Activated naive CD8-positive, alpha-beta T cell treated with anti-CD3 and anti-CD28 coated beads, Interleukin-2, amount 50 U/mL, for 16 hours (primary cell): Measurements from ENCODE around the gene IMP3.
"Not testable (repeated sequence)": the region's sequence is repeated elsewhere in the genome, so short reads cannot be mapped to it uniquely, and the experiment has no call there.

Source experiments
- DNase-seq: peaks from one replicate; pipeline ENCODE4 v3.0.0-alpha.2; 2020; ENCODE audit warnings: low read depth, low spot score

The IMP3 gene, protein sequence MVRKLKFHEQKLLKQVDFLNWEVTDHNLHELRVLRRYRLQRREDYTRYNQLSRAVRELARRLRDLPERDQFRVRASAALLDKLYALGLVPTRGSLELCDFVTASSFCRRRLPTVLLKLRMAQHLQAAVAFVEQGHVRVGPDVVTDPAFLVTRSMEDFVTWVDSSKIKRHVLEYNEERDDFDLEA

DNA sequence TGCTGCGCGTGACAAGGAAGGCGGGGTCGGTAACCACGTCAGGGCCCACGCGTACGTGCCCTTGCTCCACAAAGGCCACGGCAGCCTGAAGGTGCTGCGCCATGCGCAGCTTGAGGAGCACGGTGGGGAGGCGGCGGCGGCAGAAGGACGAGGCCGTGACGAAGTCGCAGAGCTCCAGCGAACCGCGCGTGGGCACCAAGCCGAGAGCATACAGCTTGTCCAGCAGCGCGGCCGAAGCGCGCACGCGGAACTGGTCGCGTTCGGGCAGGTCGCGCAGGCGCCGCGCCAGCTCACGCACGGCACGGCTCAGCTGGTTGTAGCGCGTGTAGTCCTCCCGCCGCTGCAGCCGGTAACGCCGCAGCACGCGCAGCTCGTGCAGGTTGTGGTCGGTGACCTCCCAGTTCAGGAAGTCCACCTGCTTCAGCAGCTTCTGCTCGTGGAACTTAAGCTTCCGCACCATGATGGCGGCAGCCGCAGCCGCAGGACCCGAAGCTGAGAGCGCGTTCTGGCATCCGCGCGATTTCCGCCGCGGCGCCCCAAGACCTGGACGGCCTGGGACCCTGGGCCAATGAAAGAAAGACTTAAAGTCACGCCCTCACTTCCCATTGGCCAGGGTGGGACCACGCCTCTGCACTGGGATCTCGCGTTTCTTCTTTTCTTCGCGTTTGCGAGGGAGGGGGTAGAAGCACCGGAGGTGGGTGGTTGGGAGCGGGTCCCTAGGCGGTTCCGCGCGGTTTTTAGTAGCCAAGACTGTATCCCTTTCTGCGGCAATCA, at the start of gene IMP3:
IMP3 (minus strand) TSS at position 516 of the 774 bp plus-strand sequence; CDS start at position 460, 56 bp downstream.
- peak; percentile 90 for DNase-seq

DNA sequence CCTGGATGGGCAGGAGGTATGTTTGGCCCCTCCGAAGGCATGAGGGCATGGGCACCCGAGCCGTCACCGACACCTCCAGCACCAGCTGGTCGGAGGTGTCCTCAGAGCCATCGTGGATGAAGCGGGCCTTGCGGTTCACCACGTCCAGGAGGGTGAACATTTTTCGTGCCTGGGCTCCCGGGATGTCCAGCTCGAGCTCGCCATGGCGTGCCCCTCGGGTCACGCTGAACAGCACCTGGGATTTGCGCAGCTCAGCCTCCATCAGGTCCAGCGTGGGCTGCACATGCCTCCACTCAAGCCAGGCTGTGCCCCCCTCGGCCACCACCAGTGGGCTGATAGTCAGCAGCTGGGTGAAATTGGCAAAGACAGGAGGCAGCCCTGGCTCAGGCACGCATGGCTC, 49.4 kb upstream of the IMP3 start:
- DNase-seq: not testable (repeated sequence)

DNA sequence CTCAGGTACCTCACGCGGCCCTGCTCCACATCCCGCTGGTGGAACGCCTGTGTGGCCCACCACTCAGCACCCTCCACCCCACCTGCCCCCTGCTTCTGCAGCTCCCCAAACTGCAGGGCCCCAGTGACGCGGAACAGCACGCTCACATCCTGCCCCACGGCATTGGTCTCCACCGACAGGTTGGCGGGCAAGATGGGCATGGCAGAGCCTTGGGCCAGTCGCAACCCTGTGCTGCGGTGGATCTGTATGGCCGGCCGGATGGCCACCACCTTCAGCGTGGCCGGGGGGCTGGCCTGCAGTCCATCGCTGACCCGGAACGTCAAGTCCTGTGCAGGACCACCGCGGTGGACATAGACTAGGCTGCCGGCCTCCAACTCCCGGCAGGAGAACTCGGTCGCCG, 48.8 kb upstream of the IMP3 start:
- DNase-seq: no peak

DNA sequence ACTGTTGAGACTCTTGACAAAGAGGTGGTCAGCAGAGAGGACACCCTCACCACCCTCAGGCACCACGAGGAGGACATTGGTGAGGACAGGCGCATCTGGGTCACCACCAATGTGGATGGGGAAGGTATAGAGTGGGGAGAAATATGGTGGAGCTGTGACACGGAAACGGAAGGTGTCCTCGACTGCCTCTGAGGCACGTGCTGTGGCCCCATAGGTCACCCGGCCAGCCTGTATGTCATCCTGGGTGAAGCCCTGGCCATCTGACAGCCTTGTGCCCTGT, 48.2 kb upstream of the IMP3 start:
- DNase-seq: no peak

DNA sequence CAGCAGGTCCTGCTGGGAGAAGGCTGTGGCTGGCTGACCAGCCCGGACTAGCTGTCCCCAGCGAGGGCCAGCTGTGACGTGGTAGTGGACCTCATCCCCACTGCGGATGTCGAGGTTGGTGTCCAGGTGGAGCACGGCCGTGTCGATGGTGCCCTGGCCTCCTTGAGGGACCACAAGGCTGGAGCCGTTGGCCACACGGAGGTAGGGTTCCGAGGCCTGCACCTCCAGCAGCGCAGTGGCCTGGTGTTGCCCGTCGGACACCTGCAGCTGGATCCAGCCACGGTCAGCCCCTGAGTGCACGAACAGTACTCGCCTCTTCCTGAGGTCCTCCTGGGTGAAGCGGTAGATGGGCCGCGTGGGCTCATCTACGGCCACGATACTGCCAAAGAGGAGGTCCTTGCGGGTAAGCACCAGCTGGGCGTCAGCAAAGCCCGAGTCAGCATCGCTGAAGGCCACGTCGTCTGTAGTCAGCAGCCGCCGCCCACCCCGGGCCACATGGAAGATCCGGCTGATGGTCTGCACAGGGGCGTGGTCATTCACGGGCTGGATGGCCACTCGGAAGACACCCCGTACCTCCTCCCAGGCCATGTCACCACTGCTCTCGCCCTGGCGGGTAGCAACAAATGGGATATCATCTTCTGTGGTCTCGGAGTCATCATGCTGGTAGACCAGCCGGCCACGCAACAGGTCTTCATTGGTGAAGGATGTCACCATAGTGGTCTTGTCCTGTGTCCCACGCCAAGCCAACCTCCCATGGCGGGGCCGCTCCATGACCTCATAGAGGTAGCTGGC, 47.7 kb upstream of the IMP3 start:
- no peak for DNase-seq

DNA sequence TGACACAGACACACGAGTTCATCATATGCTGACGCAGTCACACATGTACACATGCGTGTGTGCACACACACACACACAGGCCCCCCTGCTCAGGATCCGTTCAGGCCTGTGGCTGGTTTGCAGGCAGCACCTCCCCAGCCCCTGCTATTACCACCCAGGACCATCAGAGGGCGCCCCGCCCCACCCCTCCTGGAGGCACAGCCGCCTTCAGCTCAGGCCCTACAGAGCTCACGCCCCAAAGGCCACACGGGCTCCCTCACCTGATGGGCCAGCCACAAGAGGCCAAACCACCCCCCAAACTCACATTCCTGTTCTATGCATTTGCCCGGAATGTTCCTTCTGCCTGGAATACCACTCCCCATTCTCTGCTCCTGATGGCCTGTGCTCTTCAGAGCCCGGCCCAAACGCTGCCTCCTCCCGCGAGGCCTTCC, 46.2 kb upstream of the IMP3 start:
- DNase-seq: peak; percentile 63

DNA sequence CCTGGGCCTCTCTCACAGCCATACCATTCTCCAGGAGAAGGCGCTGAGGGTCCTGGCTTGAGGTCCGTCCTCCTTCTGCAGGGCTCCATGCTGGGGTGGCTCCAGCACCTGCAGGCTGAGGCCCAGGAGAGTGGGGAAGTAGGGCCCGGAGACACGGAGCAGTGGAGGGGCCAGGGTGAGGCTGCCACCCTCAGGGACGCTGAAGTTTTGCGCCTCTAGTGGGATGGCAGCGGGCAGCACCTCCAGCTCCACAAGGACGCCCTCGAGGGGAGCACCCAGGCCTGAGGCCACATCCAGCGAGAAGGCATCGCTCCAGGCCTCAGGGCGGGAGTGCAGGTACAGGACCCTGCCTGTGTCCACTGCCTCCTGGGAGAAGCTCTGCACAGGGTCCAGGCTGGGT, 45.2 kb upstream of the IMP3 start:
- no peak for DNase-seq

DNA sequence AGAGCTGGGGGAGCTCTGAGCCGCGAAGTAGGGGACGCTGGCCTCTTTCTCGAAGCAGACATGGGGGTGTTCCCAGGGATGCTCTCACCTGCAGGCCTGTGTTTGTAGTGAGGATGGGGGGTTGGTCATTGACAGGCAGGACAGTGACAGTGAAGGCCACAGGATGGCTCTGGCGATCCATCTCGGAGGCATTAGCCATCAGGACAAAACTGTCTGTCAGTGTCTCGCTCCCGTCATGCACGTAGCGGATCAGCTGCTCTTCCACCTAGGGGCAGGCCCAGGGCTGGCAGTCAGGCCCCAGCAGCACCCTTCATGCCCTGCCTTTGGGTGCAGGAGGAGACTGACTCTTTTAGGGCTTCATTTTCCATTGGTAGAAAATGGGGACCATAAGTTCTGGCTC, 44.6 kb upstream of the IMP3 start:
- DNase-seq: no peak

DNA sequence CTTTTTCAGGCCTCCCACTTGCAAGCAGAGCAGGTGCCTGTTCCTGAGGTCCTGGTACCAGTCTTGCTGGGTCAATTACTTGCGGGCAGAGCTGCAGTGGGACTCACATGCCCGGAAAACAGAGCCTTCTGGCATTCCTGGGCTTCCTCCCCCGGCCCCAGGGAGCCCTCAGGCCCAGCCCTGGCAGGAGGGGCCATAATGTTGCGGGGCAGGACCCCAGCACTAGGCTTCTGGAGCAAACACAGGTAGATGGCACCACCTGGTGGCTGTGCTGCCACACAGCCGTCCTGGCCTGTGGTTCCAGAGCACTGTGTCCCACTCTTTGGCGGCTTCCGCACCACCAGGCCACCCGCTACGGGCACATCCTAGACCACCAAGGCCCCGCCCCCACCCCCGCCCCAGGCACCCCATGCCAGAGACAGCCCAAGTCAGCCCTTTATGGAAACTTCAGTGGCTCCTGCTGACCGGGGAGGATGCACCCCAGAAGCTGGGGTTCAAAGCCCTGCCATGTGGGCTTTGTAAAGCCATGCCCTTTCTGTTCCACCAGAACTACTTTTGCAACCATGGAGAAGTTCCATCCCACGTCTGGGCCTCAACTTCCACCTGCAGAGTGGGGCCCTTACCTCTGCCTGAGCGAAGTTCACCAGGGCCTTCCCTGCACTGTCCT, 43.8 kb upstream of the IMP3 start:
- DNase-seq: peak; percentile 48

DNA sequence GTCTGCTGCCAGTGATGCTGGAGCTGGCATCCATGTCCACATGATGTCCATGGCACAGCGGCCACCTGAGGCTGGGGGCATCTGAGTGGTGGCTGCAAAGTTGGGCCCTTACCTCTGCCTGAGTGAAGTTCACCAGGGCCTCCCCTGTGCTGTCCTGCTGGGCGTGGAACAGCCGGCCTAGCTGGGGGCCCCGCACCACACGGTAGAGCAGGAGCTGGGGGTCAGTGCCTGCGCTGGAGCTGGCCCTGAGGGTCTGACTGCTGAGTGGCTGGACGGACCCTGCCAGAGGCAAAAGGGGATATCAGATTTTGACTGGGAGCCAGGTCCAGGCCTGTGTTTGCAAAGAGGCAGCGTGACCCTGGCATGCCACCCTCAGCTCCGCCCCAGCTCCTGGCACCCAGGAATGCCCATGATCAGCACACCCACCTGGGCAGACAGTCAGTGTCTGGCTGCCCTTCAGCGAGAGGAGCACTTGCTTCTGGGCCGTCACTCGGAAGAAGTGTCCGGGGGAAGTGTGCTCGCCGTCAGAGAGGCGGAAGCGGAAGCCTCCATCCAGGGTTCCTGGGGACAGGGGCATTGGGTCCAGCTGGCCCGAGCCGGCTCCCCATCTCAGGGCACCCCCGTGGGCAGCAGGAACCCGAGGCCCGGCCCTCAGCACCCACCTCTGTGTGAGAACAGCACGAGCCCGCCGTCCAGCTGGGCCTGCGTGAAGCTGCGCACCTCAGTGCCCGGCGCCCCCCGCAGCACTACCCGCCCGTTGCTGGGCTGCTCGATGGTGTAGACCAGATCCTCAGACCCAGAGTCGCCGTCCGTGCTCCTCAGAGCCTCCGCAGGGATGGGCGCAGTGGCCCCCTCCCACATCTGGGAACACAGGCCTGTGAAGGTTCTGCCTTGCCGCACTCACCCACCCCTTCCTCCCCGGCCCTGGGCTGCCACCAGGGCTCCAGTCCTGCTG, 42.4 kb upstream of the IMP3 start:
- no peak for DNase-seq

DNA sequence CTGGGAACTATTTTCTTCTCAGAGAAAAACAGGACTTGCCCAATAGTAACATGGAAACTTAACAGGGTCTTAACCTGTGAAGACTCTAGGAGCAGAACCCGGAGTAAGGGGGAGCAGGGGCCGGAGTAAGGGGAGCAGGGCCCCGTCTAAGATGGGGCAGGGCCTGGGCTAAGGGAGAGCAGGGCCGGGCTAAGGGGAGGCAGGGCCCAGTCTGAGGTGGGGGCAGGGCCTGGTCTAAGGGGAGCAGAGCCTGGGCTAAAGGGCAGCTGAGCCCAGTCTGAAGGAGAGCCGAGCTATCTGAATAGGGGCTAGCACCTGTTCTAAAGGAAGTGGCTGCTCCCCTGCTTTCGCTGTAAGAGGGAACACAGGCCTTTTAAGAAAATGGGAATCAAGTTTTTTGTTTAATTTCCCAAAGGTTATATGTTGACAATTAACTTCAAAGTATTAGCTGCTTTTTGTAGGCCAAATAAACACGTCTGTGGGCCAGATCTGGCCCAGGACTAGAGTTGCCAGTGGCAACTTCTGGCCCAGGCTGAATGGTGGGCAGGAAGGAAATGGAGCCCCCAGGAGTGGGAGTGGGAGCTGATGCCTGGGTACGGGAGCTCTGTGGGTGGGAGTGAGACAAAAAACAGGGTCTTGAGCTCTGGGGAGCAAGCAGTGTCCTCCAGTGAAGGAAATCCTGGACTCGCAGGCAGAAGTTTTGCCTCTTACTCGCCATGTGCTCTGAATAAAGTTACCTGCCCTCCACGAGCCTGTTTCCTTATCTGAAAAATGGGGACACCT, 40.2 kb upstream of the IMP3 start:
- DNase-seq: no peak

DNA sequence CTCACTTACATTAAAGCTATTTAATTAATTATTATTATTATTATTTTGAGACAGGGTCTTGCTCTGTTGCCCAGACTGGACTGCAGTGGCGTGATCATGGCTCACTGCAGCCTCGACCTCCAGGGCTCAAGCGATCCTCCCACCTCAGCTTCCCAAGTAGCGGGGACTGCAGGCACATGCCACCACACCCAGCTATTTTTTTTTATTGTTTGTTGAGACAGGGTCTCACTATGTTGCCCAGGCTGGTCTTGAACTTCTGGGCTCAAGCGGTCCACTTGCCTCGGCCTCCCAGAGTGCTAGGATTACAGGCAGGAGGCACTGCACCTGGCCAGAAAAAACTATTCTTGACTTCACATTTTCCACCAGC, 38.3 kb upstream of the IMP3 start:
- DNase-seq: not testable (repeated sequence)

DNA sequence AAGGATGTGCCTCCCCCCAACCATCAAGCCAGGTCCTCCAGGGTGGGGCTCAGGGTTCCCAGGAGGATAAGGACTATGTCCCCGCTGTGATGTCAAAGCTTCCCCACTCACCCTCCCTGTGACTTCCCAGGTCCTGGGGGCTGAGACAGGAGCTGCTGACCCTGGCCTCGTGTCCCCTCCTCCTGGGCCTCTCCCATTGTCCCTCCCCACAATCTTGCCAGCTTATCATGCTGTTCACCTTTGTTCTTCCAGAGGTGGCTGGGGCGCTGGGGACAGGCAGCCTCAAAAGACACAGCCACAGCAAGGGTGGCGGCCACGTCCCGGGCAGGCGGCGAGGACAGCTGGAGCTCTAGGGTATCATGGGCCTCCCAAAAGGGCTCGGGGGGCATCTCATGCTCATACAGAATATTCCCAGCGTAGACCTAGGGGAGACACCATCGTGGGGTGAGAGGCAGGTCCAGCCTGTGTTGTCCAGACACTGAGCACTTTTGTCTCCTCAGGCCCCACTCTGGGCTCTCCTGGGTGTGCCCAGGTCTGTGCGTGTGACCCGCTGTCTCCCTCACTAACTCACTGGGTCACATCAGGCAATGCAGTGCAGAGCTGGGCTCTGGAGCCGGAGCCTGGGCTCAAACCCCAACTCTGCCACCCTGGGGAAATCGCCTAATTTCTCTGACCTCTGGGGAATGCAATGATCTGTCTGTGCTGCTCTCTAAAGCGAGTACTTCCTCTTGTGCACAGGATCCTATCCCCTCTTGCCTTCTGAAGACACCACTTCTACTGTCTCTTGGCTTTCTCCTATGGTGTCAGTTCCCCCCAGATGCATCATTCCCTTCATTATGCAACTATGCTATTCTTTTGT, 37.7 kb upstream of the IMP3 start:
- DNase-seq: no peak

DNA sequence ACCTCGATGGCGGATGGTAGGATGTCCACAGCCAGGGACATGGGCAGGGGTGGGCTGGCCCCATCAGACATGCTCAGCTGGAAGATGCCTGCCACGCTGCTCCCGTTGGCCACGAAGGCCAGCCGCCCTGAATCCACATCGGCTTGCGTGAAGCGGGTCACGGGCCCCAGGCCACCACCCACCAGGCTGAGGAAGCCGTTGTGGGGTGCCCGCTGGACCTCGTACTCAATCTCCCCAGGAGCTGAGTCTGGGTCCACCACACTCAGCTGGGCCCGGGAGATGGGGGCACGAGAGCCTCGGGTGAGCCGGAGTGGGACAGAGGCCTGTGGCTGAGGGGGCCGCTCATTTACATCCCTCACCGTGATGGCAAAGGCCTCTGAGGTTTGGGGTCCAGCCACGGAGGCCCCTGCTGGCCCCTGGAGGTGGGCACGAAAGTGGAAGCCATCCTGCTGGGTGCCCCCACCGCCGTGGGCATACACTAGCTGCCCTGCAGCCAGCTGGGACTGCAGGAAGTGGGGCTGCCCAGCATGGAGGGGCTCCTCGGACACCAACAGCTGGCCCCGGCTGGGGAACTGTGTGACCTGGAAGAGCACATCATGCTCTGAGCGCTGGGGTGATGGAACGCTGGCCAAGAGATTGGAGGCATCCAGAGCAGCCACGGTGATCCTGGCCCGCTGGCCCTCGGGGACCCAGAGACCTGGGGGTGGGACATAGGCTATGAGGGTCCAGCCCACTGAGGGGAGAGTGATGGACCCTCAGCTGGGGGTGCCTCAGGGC, 36.9 kb upstream of the IMP3 start:
- no peak for DNase-seq

DNA sequence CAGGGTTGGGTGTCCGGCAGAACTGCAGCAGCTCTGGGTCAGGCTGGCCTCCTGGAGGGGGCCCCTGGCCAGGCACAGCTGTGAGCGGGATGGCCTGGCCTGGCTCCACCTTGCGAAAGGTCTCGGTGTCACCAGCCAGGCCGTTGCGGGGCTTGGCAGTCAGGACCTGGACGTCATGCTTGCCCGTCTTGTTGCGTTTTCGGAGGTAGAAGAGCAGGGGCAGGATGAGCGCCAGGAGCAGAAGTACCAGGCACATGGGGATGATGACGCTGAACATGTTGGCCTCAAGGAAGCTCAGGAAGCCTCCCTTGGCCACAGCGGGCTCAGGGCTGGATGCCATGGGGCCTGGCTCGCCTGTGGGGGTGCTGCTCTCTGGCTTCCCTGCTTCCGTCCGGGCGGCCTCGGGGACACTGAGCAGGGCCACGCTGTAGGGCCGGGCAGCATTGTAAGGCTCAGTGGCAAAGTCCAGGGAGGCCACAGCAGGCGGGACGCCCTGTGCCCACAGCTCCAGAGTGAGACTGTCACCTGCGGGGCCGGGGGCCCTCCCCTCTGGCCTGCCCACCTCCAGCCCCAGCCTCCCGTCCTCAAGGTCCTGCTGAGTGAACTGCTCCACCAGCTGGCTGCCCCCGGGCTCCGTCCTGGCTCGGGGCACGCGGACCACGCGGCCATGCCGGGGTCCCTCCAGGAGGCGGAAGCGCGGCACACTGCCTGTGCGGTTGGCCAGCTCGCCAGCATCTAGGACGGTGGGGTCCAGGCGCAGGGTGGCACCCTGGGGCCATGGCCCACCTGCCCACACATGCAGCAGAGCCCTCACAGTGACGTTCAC, 35.8 kb upstream of the IMP3 start:
- no peak for DNase-seq

DNA sequence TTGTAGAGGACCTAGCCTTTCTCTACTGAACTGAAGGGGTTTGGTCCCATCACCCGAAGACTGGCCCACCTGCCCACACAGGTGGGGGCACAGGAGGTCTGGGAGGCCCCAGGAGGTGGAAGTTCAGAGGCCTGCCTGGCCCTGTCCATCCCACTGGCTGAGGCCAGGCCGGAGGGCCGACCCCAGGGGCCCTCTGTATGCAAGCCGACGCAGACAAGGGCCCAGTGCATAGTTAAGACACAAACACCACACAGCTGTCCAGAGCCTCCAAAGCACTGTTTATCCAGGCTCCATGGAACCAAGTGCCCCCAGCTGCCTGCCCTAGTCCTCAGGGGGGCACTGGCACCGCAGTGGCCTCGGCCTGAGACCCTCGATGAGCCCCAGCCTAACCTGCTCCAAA, 34.3 kb upstream of the IMP3 start:
- DNase-seq: no peak

DNA sequence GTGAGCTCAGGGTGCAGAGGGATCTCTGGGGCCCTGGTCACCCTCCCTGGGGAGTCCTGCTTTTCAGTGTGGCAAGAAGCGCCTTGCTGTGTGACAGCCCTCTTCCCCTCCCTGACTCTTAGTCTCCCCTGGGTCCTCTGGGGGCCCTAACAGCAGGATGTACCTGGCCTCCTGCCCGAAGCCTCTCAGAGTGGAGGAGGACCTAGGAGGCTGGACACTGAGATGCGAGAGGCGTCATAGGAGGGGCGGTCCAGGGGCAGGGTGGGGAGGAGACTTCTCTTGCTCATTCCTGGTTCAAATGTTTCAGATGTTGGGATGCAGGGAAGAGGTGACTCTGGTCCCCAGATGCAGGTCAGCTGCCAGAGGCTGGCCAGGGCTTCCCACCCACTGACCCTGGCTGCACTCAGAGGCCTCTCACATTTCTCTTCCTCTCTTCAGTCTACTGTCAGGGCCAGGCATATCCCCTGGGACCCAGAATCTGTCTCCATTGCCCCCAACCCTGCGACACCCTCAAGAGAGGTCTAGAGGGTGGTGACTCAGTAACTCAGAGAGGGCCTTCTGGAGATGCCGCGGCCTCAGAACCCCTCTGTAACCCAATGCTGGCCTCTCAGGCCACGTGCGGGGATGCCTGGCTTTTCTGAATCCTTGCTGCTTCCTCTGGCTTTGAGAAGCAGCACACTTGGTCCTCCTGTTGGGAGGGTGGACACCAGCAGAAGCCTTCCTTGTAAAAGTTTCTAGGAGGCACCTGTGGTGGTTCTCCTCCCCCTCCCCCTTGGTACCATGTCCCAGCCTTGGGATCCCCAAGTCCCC, 33.6 kb upstream of the IMP3 start:
- DNase-seq: no peak
